GM08714 (cell line): ENCODE results near the gene KREMEN1.

Experiments
- H3K4me3 ChIP-seq: fragments of 200-500 bp; sonication (Bioruptor generic); 2 replicates; pipeline ENCODE4 v1.5.1; 2014; ENCODE audit warnings: mild to moderate bottlenecking, low read length, inconsistent platforms
- ZNF274 ChIP-seq: IDR thresholded peaks from 2 replicates; pipeline ENCODE4 v1.6.1; 2012; ENCODE audit warnings: mild to moderate bottlenecking, low read depth, low read length

The KREMEN1 gene

GRCh38 chr22:29040385-29041275 lies 32.2 kb upstream of the KREMEN1 start:
- TF ChIP-seq ZNF274, result no peak
- H3K4me3 ChIP-seq, result no peak overlapping the region

DNA sequence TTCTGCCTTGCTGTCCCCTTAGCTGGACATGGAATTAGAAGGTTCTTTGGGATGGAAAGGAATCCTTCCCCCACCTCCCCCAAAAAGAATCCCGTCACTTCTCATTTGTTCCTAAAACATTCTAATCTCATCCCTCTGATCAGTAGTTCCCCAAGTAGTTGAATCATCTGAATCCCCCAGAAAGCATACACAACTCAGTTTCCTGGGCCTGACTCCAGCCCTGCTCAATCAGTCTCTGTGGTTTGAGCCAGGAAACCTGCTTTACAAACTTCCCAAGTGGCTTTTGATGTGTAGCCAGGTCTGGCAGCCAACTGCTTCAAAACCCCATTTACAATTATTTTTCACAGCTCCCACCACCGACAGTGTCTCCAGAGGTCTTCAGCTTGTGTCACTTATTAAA lies 31.4 kb upstream of the KREMEN1 start:
- no peak for TF ChIP-seq ZNF274
- no peak overlapping the region for H3K4me3 ChIP-seq

DNA sequence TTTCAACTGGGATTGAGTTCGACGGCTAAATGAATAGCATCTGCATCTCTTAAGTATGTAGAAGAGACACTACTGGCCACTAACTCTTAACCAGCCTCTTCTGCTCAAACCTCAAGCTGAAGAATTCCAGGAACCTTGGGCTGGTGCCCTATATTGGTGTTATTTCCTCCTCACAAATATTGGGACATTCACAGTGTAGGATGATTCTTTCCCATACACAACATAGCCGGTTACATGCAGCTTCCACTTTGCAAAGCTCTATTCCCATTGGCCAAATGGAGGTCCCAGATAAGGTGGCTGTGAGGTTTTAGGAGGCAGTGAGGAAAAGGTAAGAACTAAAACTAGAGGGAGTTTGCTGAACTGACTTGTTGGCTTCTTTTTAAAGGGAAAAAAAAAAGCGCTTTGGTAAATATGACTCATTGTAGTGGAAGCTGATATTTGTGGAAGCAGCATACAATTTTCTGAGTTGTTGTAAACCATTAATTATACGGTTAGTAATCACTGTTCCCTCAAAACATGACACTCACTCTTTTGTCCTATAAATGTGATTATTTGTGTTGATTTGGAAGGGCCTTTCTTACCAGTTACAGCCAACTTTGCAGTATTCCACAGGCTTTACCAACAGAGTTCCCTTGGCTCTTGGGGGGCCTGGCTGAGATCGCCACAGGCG lies 28.8 kb upstream of the KREMEN1 start:
- TF ChIP-seq ZNF274, result no peak

DNA sequence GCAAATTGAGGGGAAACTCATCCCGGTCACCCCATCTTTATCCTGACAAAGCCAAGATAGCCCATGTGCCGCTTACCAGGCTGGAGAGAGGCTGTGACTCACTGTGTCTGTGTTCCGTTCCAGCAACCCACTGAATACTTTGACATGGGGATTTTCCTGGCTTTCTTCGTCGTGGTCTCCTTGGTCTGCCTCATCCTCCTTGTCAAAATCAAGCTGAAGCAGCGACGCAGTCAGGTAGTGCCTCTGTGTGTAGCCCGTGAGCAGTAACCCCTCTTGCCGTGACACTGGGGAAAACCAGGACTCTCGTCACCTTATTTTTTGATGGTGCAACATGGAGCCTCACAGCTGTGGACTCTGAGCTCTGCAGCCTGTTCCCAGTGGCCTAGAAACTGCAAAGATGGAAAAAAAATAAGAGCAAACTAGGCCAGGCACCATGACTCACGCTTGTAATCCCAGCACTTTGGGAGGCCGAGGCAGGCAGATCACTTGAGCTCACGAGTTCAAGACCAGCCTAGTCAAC lies 28.1 kb upstream of the KREMEN1 start:
- no peak for TF ChIP-seq ZNF274
- no peak overlapping the region for H3K4me3 ChIP-seq

More for the DNA sequence above, 28.8 kb upstream of the KREMEN1 start:
- H3K4me3 ChIP-seq, result no peak overlapping the region

DNA sequence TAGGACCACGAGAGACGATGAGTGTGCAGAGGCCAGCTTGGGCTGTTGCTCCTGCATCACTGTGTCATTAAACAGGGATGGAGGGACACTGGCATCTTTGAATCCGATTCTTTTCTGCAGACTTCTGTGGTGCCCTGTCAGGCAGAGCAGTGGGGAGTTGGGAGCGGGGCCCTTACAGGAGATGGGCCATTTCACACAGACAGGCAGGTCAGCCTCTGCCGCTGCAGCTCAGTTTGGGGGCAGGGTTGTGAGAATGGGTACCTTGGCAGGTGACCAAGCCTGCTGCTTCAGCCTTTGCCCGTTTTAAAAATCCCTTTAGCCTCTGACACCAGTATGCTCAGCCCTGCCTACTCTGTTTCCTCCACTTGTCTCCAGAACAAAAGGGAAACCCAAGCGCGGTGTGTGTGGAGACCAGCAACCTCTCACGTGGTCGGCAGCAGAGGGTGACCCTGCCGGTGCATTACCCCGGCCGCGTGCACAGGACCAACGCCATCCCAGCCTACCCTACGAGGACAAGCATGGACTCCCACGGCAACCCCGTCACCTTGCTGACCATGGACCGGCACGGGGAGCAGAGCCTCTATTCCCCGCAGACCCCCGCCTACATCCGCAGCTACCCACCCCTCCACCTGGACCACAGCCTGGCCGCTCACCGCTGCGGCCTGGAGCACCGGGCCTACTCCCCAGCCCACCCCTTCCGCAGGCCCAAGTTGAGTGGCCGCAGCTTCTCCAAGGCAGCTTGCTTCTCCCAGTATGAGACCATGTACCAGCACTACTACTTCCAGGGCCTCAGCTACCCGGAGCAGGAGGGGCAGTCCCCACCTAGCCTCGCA lies 23.8 kb upstream of the KREMEN1 start:
- TF ChIP-seq ZNF274, result no peak
- H3K4me3 ChIP-seq, result no peak overlapping the region

- TF ChIP-seq ZNF274, result no peak
- no peak overlapping the region for H3K4me3 ChIP-seq
These were observed 23.1 kb upstream of the KREMEN1 start for GRCh38 chr22:29049655-29050263.

GRCh38 chr22:29050457-29050856 lies 22.4 kb upstream of the KREMEN1 start:
- no peak for TF ChIP-seq ZNF274
- no peak overlapping the region for H3K4me3 ChIP-seq

- H3K4me3 ChIP-seq, result no peak overlapping the region
- no peak for TF ChIP-seq ZNF274
These were observed 19.7 kb upstream of the KREMEN1 start for GRCh38 chr22:29053048-29053702.

DNA sequence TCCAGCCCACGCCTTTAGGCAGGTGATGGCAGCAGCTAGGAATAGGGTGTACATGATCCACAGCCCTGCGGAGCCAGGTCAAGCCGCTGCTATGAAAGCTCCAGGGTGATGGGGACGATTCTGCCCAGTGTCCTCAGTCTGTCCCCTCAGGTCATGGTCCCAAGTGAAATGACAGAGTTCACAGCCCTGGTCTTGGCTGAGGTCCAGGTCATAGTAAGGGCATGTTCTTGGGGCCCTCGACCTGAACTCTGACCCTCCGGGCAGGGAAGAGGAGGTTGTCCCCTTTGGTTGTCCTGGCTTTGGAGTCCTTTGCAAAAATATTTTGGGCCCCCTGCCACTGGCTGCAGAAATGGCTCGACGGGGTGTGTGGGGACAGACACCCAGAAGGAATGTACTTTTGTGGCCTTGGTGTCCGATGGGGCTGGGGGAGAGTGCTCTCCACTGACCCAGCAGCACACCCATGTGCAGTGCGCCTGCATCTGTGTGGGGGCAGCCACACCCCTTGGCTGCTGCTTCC lies 18.5 kb upstream of the KREMEN1 start:
- H3K4me3 ChIP-seq, result no peak overlapping the region
- TF ChIP-seq ZNF274, result no peak

DNA sequence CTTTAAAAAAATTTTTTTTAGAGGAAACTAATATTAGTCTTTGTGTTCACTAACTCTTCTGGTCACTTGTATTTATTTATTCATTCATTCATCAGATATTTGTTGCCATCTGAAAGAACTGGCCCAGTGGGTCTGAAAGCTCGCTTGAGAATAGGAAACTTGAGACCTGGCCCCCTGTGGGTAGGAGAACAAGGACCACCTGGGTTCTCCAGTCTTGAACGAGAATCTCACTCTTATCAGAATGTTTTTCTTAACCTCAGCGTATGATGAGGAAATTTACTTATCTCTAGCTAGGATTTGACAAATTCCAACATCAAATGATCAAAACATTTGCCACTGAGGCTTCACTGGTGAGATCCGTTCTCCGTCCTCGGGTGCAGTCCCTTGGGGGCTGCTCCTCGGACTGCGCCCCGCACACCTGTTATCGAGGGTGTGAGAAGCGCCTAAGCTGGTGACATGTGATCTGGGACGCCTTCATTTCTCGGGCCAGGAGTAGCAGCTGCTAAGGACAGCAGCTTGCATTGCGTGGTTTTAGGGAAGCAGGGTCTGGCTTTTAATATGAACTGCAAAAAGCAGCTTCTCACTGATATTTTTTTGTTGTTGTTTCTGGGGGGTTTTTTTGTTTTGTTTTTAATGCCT lies 17.5 kb upstream of the KREMEN1 start:
- no peak overlapping the region for H3K4me3 ChIP-seq
- no peak for TF ChIP-seq ZNF274

GRCh38 chr22:29056472-29056871 lies 16.4 kb upstream of the KREMEN1 start:
- TF ChIP-seq ZNF274, result no peak

GRCh38 chr22:29060251-29060869 lies 12.5 kb upstream of the KREMEN1 start:
- TF ChIP-seq ZNF274, result no peak

More at GRCh38 chr22:29056472-29056871, 16.4 kb upstream of the KREMEN1 start:
- no peak overlapping the region for H3K4me3 ChIP-seq

GRCh38 chr22:29060931-29061330 lies 11.9 kb upstream of the KREMEN1 start:
- no peak overlapping the region for H3K4me3 ChIP-seq
- TF ChIP-seq ZNF274, result no peak

More at GRCh38 chr22:29060251-29060869, 12.5 kb upstream of the KREMEN1 start:
- no peak overlapping the region for H3K4me3 ChIP-seq
